ENCODE data around the gene TPPP. TPM values are rescaled to one million over a fixed set of nuclear protein-coding genes. Genes with fewer than 3 reads are reported as not detected.

The TPPP gene
- total and polyA plus RNA-seq, 4 donors = 3.7 to 24.1 (median 5.8) TPM

DNA sequence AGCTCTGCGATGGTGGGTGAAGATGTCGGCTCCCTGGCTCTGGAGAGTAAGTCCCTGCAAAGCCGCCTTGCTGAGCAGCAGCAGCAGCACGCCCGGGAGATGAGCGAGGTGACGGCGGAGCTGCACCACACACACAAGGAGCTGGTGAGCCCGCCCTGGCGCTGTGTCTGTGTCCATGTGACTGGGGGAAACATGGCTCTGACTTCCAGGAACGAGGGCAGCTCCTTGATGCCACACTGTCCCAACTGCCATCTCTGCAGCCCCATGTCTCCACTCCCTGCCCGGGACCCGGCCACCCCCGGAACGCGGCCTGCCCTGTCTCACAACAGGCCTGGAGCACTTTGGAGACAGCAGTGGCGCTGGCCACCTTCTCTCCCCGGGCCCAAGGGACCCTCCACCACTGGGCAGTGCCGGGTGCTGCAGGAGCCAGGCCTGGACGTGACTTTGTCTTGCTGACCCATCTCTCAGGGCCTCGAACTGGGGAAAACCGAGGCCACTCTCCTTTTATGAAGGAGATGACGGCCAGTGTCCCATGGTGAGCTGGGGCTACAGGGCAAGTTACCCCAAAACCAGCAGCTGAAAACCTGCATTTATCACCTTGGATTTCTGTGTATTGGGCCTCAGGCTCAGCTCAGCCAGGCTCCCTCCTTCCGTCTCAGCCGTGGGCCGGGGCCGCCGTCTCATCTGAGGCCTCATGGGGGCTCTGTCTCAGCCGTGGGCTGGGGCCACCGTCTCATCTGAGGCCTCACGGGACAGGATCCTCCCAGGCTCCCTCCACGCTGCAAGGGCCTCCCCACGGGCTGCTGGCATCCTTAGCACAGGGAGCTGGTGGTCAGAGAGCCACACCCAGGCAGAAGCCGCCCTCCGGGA, 52.5 kb downstream of the TPPP start:
- DNase-seq (no peak), ATAC-seq (ENCODE audit: insufficient read depth, low FRiP score) (no peak)
- TF ChIP-seq, protein P1, sequence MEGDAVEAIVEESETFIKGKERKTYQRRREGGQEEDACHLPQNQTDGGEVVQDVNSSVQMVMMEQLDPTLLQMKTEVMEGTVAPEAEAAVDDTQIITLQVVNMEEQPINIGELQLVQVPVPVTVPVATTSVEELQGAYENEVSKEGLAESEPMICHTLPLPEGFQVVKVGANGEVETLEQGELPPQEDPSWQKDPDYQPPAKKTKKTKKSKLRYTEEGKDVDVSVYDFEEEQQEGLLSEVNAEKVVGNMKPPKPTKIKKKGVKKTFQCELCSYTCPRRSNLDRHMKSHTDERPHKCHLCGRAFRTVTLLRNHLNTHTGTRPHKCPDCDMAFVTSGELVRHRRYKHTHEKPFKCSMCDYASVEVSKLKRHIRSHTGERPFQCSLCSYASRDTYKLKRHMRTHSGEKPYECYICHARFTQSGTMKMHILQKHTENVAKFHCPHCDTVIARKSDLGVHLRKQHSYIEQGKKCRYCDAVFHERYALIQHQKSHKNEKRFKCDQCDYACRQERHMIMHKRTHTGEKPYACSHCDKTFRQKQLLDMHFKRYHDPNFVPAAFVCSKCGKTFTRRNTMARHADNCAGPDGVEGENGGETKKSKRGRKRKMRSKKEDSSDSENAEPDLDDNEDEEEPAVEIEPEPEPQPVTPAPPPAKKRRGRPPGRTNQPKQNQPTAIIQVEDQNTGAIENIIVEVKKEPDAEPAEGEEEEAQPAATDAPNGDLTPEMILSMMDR (IDR thresholded peaks at IDR 0.05; ENCODE audit: control extremely low read depth, extremely low read depth) = no peak
- no peak overlapping the region for H3K27ac ChIP-seq (ENCODE audit: low read depth in 1 of 2, low read length in 1 of 2)
- H3K9me3 ChIP-seq (ENCODE audit: control insufficient read depth in 4 of 4, insufficient read depth in 3 of 4, low read length in 3 of 4) = peaks cover 0 to 5% (median 0%) of the 10 kb centered on the region in 4 donors
- H3K4me3 ChIP-seq = no peak overlapping the region
- H3K36me3 ChIP-seq (ENCODE audit: control insufficient read depth in 4 of 4, insufficient read depth in 4 of 4, low read length in 4 of 4) = peaks cover 2 to 60% (median 11%) of the 10 kb centered on the region in 4 donors
- H3K27me3 ChIP-seq (ENCODE audit: control insufficient read depth in 3 of 3, insufficient read depth in 3 of 3, low read length in 2 of 3) = no peaks in the 10 kb centered on the region
- no peak overlapping the region for H3K9ac ChIP-seq (ENCODE audit: insufficient read depth in 1 of 2, low read length in 2 of 2)
- 91 to 96% methylated on average over 35 of the region's 35 CpGs for WGBS, 2 donors
- H3K4me1 ChIP-seq (ENCODE audit: control insufficient read depth in 5 of 5, insufficient read depth in 5 of 5, low read length in 5 of 5) = no peaks in the 10 kb centered on the region

DNA sequence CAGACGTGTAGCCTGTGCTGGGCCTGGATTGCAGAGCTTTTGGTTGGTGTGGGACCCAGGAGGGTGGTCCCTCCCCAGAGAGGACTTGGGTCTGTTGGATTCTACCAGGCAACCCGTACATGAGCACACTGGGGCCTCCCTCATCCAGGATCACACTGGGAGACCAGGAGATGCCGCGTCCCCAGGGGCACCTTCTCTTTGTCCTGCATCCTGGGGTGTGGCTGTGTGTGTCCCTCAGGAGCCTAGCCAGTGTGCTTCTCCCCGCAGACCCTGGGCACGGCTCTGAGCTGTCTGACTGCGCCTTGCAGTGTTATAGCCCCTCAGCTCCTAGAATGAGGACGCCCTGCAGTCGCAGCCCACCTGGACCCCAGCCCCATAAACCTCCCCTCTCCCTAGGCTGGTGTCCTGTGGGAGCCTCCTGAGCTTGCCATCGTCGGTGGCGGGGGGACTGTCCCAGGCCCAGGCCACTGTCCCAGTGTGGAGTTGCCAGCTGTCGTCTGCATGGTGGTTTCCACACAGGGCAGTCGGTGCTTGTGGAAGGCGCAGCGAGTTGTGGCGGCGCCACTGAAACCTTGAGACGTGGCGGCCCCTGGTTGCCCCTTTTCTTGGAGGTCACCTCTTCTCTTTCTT, 53.5 kb downstream of the TPPP start:
- TF ChIP-seq, protein P1 (IDR thresholded peaks at IDR 0.05; ENCODE audit: control extremely low read depth, extremely low read depth) = no peak
- Histone ChIP-seq H3K4me1 (ENCODE audit: control insufficient read depth in 5 of 5, insufficient read depth in 5 of 5, low read length in 5 of 5) (no peaks in the 10 kb centered on the region), H3K9ac (ENCODE audit: insufficient read depth in 1 of 2, low read length in 2 of 2) (no peak overlapping the region), H3K27me3 (ENCODE audit: control insufficient read depth in 3 of 3, insufficient read depth in 3 of 3, low read length in 2 of 3) (no peaks in the 10 kb centered on the region), H3K4me3 (no peak overlapping the region), H3K27ac (ENCODE audit: low read depth in 1 of 2, low read length in 1 of 2) (no peak overlapping the region), H3K9me3 (ENCODE audit: control insufficient read depth in 4 of 4, insufficient read depth in 3 of 4, low read length in 3 of 4) (peaks cover 0 to 10% (median 0%) of the 10 kb centered on the region in 4 donors), H3K36me3 (ENCODE audit: control insufficient read depth in 4 of 4, insufficient read depth in 4 of 4, low read length in 4 of 4) (peaks cover 7 to 62% (median 14%) of the 10 kb centered on the region in 4 donors)
- ATAC-seq (ENCODE audit: insufficient read depth, low FRiP score) (no peak), DNase-seq (no peak)
- WGBS, 2 donors = 97% methylated on average over 20 of the region's 20 CpGs

DNA sequence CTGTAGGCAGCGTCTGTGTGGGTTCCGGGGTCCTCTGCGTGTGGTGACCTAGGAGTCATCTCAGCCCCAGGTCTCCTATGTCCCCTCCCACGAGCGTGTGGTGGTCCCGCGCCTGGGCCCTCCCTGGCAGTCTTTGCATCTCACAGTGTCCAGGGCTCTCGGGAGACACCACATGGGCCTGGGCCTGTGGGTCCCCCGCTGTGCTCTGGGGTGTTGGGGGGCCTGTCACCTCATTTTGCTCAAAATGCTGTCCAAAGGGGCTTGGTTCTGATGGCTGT, 54.0 kb downstream of the TPPP start:
- TF ChIP-seq, protein P1 (IDR thresholded peaks at IDR 0.05; ENCODE audit: control extremely low read depth, extremely low read depth) = no peak
- no peaks in the 10 kb centered on the region for H3K27me3 ChIP-seq (ENCODE audit: control insufficient read depth in 3 of 3, insufficient read depth in 3 of 3, low read length in 2 of 3)
- ATAC-seq (ENCODE audit: insufficient read depth, low FRiP score) = no peak
- no peak overlapping the region for H3K9ac ChIP-seq (ENCODE audit: insufficient read depth in 1 of 2, low read length in 2 of 2)
- H3K4me3 ChIP-seq = no peak overlapping the region
- 96 to 99% methylated on average over 9 of the region's 9 CpGs for WGBS, 2 donors
- no peaks in the 10 kb centered on the region for H3K4me1 ChIP-seq (ENCODE audit: control insufficient read depth in 5 of 5, insufficient read depth in 5 of 5, low read length in 5 of 5)
- no peak overlapping the region for H3K27ac ChIP-seq (ENCODE audit: low read depth in 1 of 2, low read length in 1 of 2)
- H3K36me3 ChIP-seq (ENCODE audit: control insufficient read depth in 4 of 4, insufficient read depth in 4 of 4, low read length in 4 of 4) = peaks cover 7 to 60% (median 15%) of the 10 kb centered on the region in 4 donors
- DNase-seq = no peak
- peaks cover 0 to 10% (median 0%) of the 10 kb centered on the region in 4 donors for H3K9me3 ChIP-seq (ENCODE audit: control insufficient read depth in 4 of 4, insufficient read depth in 3 of 4, low read length in 3 of 4)

All from lung (tissue), 12 donors.